GM23338 (cell line): ENCODE data around the gene CNNM3. TPM values are rescaled to one million over a fixed set of nuclear protein-coding genes. Genes with fewer than 3 reads are reported as not detected.

Experiments used
- ATAC-seq: fragments of 200-7000 bp; cut with Tn5 transposase; 3 replicates; pipeline ENCODE4 v1.9.1; 2020
- DNase-seq: peaks from one replicate; pipeline ENCODE4 v3.0.0-alpha.2; 2015; ENCODE audit warnings: low spot score
- H2AFZ ChIP-seq: fragments of 200-600 bp; sonication (generic); 2 replicates; pipeline ENCODE4 v1.8.0; 2016; ENCODE audit warnings: antibody characterized with exemption, mild to moderate bottlenecking, moderate library complexity
- H3F3A ChIP-seq: fragments of 200-600 bp; sonication (generic); replicated peaks from 2 replicates; pipeline ENCODE4 v1.8.0; 2017; ENCODE audit warnings: antibody characterized with exemption, mixed run types, low read depth
- H3K27ac ChIP-seq: fragments of 200-600 bp; sonication (generic); 2 replicates; pipeline ENCODE4 v1.6.1; 2016; ENCODE audit warnings: low read depth
- H3K27me3 ChIP-seq: fragments of 200-600 bp; sonication (generic); 2 replicates; pipeline ENCODE4 v1.8.0; 2016; ENCODE audit warnings: mild to moderate bottlenecking, mixed run types, moderate library complexity; ENCODE audit not compliant: insufficient read depth
- H3K36me3 ChIP-seq: fragments of 200-600 bp; sonication (generic); 2 replicates; pipeline ENCODE4 v1.8.0; 2016; ENCODE audit warnings: mild to moderate bottlenecking; ENCODE audit not compliant: insufficient read depth
- H3K4me1 ChIP-seq: fragments of 200-600 bp; sonication (generic); 2 replicates; pipeline ENCODE4 v1.8.0; 2016; ENCODE audit warnings: mild to moderate bottlenecking, moderate library complexity; ENCODE audit not compliant: insufficient read depth
- H3K4me2 ChIP-seq: fragments of 200-600 bp; sonication (generic); 2 replicates; pipeline ENCODE4 v1.7.1; 2017; ENCODE audit warnings: mixed run types
- H3K4me3 ChIP-seq: fragments of 200-600 bp; sonication (generic); 2 replicates; pipeline ENCODE4 v1.6.1; 2016; ENCODE audit warnings: mixed run types
- H3K79me2 ChIP-seq: fragments of 200-600 bp; sonication (generic); replicated peaks from 2 replicates; pipeline ENCODE4 v1.8.0; 2017; ENCODE audit warnings: mild to moderate bottlenecking; ENCODE audit not compliant: insufficient read depth
- H3K9me2 ChIP-seq: fragments of 200-600 bp; sonication (generic); 2 replicates; pipeline ENCODE4 v1.8.0; 2017; ENCODE audit not compliant: insufficient read depth
- H4K20me1 ChIP-seq: fragments of 200-600 bp; sonication (generic); replicated peaks from 2 replicates; pipeline ENCODE4 v1.8.0; 2017; ENCODE audit warnings: mild to moderate bottlenecking; ENCODE audit not compliant: insufficient read depth
- H3K27ac Mint-ChIP-seq: 2 replicates; pipeline ENCODE4 v1.8.0; 2020; ENCODE audit warnings: inconsistent platforms, mild to moderate bottlenecking, moderate library complexity, mixed read lengths
- H3K27me3 Mint-ChIP-seq: 3 replicates; pipeline ENCODE4 v1.8.0; 2022; ENCODE audit warnings: low read depth, mild to moderate bottlenecking, moderate library complexity, mixed read lengths, inconsistent platforms; ENCODE audit not compliant: insufficient read depth, poor library complexity
- H3K36me3 Mint-ChIP-seq: 3 replicates; pipeline ENCODE4 v1.8.0; 2021; ENCODE audit warnings: low read depth, mild to moderate bottlenecking, inconsistent platforms, moderate library complexity, mixed read lengths
- H3K4me1 Mint-ChIP-seq: 3 replicates; pipeline ENCODE4 v1.8.0; 2020; ENCODE audit warnings: mild to moderate bottlenecking, inconsistent platforms, mixed read lengths
- H3K4me3 Mint-ChIP-seq: 3 replicates; pipeline ENCODE4 v1.8.0; 2021; ENCODE audit warnings: moderate library complexity, mild to moderate bottlenecking, inconsistent platforms, mixed read lengths
- H3K9me3 Mint-ChIP-seq: 3 replicates; pipeline ENCODE4 v1.8.0; 2020; ENCODE audit warnings: moderate library complexity, mild to moderate bottlenecking, inconsistent platforms, mixed read lengths
- CREB1 ChIP-seq: fragments of 250-450 bp; sonication (Bioruptor Pico); IDR thresholded peaks from 2 replicates; pipeline ENCODE4 v1.5.0; 2020; ENCODE audit warnings: low read depth, mild to moderate bottlenecking, moderate library complexity
- EZH2 ChIP-seq: fragments of 200-600 bp; sonication (generic); IDR thresholded peaks from one replicate; pipeline ENCODE4 v1.8.0; 2017; ENCODE audit warnings: antibody characterized with exemption, mild to moderate bottlenecking, low read depth; ENCODE audit not compliant: unreplicated experiment
- EZH2phosphoT487 ChIP-seq: fragments of 200-600 bp; sonication (generic); IDR thresholded peaks from one replicate; pipeline ENCODE4 v1.8.1; 2018; ENCODE audit warnings: antibody characterized with exemption; ENCODE audit not compliant: unreplicated experiment
- JUNB ChIP-seq: IDR thresholded peaks from one replicate; pipeline ENCODE4 v1.6.1; 2016; ENCODE audit warnings: antibody characterized with exemption; ENCODE audit not compliant: unreplicated experiment
- NANOG ChIP-seq: IDR thresholded peaks from 2 replicates; pipeline ENCODE4 v1.6.1; 2016; ENCODE audit warnings: antibody characterized with exemption, borderline replicate concordance
- POLR2AphosphoS5 ChIP-seq: IDR thresholded peaks from 2 replicates; pipeline ENCODE4 v1.6.1; 2016; ENCODE audit warnings: antibody characterized with exemption, low read depth
- STAT1 ChIP-seq: IDR thresholded peaks from one replicate; pipeline ENCODE4 v1.6.1; 2016; ENCODE audit warnings: antibody characterized with exemption; ENCODE audit not compliant: unreplicated experiment
- ZNF114 ChIP-seq: fragments of 250-450 bp; sonication (Bioruptor Pico); IDR thresholded peaks from 2 replicates; pipeline ENCODE4 v1.5.0; 2020; ENCODE audit warnings: mild to moderate bottlenecking, moderate library complexity
- ZNF331 ChIP-seq: fragments of 250-450 bp; sonication (Bioruptor Pico); IDR thresholded peaks from 2 replicates; pipeline ENCODE4 v1.5.0; 2020; ENCODE audit warnings: low read depth, mild to moderate bottlenecking, moderate library complexity
- polyA plus RNA-seq: library from polyadenylated mRNA; unstranded; fragments of >200 nt; fragmentation: Nextera tagmentation; extraction: Ambion mirVana; gene quantifications from 2 replicates; pipeline ENCODE4 v1.2.1, GENCODE V29; 2016
- total RNA-seq: library from RNA; depleted of rRNA; stranded (reverse); fragments of >200 nt; shearing (Covaris generic); gene quantifications from 2 replicates; pipeline ENCODE4 v1.2.3, GENCODE V29; 2014
- TF ChIP-seq, protein P1 (sequence below): fragments of 250-450 bp; sonication (Bioruptor Pico); IDR thresholded peaks from 2 replicates; pipeline ENCODE4 v1.5.0; 2020; ENCODE audit warnings: mild to moderate bottlenecking, moderate library complexity
- TF ChIP-seq, protein P2 (sequence below): IDR thresholded peaks from 2 replicates; pipeline ENCODE4 v1.6.1; 2016; ENCODE audit warnings: antibody characterized with exemption
- TF ChIP-seq, protein P3 (sequence below), 2 experiments: fragments of 200-600 bp in 1 of 2; sonication (generic) in 1 of 2; conservative IDR thresholded peaks; 2 replicates each; pipeline versions ENCODE4 v1.5.1 to v1.6.1; 2016 to 2017; ENCODE audit warnings: antibody characterized with exemption in 2 of 2, low read depth in 2 of 2, mild to moderate bottlenecking in 2 of 2, moderate library complexity in 1 of 2
- TF ChIP-seq, protein P4 (sequence below): IDR thresholded peaks from one replicate; pipeline ENCODE4 v1.6.1; 2018; ENCODE audit warnings: antibody characterized with exemption; ENCODE audit not compliant: unreplicated experiment

CNNM3 gene
- total and polyA plus RNA-seq, 2 experiments from 2014 or later, result 5.3 to 25.7 TPM

DNA sequence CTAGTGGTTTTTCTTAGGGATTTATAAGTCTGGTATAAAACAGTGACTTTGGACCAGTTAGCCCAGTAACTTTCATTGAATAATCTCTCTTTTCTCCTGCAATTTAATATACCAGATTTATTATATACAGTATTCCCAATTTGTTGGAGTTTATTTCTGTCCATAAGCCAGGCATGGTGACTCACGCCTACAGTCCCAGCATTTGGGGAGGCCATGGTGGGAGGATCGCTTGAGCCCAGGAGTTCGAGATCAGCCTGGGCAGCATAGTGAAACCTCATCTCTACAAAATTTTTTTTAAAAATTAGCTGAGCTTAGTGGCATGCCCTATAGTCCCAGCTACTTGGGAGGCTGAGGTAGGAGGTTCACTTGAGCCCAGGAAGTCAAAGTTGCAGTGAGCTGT, 28.7 kb upstream of the CNNM3 start:
- Histone ChIP-seq H3K79me2 (no peaks in the 10 kb centered on the region; the same call in 1 of the 2 replicates), H3K4me3 (no peak overlapping the region), H4K20me1 (no peaks in the 10 kb centered on the region; the same call in 1 of the 2 replicates), H3K4me2 (no peak overlapping the region), H3F3A (no peaks in the 10 kb centered on the region), H3K27ac (no peak overlapping the region), H2AFZ (no peak overlapping the region), H3K27me3 (no peaks in the 10 kb centered on the region), H3K4me1 (no peaks in the 10 kb centered on the region), H3K9me2 (no peaks in the 10 kb centered on the region), H3K36me3 (no peaks in the 10 kb centered on the region)
- DNase-seq, result no peak
- H3K4me3 Mint-ChIP-seq, result no peak overlapping the region
- no peak for ATAC-seq
- H3K36me3 Mint-ChIP-seq, result no peaks in the 10 kb centered on the region
- H3K27me3 Mint-ChIP-seq, result peaks cover 4% of the 10 kb centered on the region
- TF ChIP-seq, protein P1, sequence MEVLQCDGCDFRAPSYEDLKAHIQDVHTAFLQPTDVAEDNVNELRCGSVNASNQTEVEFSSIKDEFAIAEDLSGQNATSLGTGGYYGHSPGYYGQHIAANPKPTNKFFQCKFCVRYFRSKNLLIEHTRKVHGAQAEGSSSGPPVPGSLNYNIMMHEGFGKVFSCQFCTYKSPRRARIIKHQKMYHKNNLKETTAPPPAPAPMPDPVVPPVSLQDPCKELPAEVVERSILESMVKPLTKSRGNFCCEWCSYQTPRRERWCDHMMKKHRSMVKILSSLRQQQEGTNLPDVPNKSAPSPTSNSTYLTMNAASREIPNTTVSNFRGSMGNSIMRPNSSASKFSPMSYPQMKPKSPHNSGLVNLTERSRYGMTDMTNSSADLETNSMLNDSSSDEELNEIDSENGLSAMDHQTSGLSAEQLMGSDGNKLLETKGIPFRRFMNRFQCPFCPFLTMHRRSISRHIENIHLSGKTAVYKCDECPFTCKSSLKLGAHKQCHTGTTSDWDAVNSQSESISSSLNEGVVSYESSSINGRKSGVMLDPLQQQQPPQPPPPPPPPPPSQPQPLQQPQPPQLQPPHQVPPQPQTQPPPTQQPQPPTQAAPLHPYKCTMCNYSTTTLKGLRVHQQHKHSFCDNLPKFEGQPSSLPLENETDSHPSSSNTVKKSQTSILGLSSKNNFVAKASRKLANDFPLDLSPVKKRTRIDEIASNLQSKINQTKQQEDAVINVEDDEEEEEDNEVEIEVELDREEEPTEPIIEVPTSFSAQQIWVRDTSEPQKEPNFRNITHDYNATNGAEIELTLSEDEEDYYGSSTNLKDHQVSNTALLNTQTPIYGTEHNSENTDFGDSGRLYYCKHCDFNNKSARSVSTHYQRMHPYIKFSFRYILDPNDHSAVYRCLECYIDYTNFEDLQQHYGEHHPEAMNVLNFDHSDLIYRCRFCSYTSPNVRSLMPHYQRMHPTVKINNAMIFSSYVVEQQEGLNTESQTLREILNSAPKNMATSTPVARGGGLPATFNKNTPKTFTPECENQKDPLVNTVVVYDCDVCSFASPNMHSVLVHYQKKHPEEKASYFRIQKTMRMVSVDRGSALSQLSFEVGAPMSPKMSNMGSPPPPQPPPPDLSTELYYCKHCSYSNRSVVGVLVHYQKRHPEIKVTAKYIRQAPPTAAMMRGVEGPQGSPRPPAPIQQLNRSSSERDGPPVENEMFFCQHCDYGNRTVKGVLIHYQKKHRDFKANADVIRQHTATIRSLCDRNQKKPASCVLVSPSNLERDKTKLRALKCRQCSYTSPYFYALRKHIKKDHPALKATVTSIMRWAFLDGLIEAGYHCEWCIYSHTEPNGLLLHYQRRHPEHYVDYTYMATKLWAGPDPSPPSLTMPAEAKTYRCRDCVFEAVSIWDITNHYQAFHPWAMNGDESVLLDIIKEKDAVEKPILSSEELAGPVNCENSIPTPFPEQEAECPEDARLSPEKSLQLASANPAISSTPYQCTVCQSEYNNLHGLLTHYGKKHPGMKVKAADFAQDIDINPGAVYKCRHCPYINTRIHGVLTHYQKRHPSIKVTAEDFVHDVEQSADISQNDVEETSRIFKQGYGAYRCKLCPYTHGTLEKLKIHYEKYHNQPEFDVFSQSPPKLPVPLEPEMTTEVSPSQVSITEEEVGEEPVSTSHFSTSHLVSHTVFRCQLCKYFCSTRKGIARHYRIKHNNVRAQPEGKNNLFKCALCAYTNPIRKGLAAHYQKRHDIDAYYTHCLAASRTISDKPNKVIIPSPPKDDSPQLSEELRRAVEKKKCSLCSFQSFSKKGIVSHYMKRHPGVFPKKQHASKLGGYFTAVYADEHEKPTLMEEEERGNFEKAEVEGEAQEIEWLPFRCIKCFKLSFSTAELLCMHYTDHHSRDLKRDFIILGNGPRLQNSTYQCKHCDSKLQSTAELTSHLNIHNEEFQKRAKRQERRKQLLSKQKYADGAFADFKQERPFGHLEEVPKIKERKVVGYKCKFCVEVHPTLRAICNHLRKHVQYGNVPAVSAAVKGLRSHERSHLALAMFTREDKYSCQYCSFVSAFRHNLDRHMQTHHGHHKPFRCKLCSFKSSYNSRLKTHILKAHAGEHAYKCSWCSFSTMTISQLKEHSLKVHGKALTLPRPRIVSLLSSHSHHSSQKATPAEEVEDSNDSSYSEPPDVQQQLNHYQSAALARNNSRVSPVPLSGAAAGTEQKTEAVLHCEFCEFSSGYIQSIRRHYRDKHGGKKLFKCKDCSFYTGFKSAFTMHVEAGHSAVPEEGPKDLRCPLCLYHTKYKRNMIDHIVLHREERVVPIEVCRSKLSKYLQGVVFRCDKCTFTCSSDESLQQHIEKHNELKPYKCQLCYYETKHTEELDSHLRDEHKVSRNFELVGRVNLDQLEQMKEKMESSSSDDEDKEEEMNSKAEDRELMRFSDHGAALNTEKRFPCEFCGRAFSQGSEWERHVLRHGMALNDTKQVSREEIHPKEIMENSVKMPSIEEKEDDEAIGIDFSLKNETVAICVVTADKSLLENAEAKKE (CRISPR knock-in tag), result no peak
- TF ChIP-seq, protein P2, sequence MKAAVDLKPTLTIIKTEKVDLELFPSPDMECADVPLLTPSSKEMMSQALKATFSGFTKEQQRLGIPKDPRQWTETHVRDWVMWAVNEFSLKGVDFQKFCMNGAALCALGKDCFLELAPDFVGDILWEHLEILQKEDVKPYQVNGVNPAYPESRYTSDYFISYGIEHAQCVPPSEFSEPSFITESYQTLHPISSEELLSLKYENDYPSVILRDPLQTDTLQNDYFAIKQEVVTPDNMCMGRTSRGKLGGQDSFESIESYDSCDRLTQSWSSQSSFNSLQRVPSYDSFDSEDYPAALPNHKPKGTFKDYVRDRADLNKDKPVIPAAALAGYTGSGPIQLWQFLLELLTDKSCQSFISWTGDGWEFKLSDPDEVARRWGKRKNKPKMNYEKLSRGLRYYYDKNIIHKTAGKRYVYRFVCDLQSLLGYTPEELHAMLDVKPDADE, result no peak
- TF ChIP-seq JUNB (no peak), NANOG (no peak), ZNF331 (CRISPR knock-in tag) (no peak), STAT1 (no peak), POLR2AphosphoS5 (no peak), EZH2 (no peak), CREB1 (no peak), ZNF114 (CRISPR knock-in tag) (no peak), EZH2phosphoT487 (no peak)
- TF ChIP-seq, protein P3, sequence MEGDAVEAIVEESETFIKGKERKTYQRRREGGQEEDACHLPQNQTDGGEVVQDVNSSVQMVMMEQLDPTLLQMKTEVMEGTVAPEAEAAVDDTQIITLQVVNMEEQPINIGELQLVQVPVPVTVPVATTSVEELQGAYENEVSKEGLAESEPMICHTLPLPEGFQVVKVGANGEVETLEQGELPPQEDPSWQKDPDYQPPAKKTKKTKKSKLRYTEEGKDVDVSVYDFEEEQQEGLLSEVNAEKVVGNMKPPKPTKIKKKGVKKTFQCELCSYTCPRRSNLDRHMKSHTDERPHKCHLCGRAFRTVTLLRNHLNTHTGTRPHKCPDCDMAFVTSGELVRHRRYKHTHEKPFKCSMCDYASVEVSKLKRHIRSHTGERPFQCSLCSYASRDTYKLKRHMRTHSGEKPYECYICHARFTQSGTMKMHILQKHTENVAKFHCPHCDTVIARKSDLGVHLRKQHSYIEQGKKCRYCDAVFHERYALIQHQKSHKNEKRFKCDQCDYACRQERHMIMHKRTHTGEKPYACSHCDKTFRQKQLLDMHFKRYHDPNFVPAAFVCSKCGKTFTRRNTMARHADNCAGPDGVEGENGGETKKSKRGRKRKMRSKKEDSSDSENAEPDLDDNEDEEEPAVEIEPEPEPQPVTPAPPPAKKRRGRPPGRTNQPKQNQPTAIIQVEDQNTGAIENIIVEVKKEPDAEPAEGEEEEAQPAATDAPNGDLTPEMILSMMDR (conservative IDR thresholded peaks at IDR 0.05; ENCODE audit: low read depth in 2 of 2), result no peak
- TF ChIP-seq, protein P4, sequence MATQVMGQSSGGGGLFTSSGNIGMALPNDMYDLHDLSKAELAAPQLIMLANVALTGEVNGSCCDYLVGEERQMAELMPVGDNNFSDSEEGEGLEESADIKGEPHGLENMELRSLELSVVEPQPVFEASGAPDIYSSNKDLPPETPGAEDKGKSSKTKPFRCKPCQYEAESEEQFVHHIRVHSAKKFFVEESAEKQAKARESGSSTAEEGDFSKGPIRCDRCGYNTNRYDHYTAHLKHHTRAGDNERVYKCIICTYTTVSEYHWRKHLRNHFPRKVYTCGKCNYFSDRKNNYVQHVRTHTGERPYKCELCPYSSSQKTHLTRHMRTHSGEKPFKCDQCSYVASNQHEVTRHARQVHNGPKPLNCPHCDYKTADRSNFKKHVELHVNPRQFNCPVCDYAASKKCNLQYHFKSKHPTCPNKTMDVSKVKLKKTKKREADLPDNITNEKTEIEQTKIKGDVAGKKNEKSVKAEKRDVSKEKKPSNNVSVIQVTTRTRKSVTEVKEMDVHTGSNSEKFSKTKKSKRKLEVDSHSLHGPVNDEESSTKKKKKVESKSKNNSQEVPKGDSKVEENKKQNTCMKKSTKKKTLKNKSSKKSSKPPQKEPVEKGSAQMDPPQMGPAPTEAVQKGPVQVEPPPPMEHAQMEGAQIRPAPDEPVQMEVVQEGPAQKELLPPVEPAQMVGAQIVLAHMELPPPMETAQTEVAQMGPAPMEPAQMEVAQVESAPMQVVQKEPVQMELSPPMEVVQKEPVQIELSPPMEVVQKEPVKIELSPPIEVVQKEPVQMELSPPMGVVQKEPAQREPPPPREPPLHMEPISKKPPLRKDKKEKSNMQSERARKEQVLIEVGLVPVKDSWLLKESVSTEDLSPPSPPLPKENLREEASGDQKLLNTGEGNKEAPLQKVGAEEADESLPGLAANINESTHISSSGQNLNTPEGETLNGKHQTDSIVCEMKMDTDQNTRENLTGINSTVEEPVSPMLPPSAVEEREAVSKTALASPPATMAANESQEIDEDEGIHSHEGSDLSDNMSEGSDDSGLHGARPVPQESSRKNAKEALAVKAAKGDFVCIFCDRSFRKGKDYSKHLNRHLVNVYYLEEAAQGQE, result no peak
- H3K9me3 Mint-ChIP-seq, result no peaks in the 10 kb centered on the region
- H3K4me1 Mint-ChIP-seq, result no peaks in the 10 kb centered on the region
- no peak overlapping the region for H3K27ac Mint-ChIP-seq
